GM19455 (cell line): ENCODE data around the gene GDAP2.

Source experiments
- ATAC-seq: cut with Tn5 transposase; IDR thresholded peaks from one replicate; pipeline ENCODE4 v1.9.1; 2021; ENCODE audit not compliant: unreplicated experiment

Gene GDAP2

GRCh38 chr1:117814856-117815797 is 114.3 kb downstream of the GDAP2 start:
- ATAC-seq, result no peak
